NCI-H460 (cell line): ENCODE data around the gene MRGPRX2. TPM values are rescaled to one million over a fixed set of nuclear protein-coding genes. Genes with fewer than 3 reads are reported as not detected.

Experiments used
- DNase-seq: peaks from one replicate; pipeline ENCODE4 v3.0.0-alpha.2; 2016; ENCODE audit warnings: low read depth; ENCODE audit errors: extremely low read depth
- total RNA-seq: library from RNA; depleted of rRNA; stranded (reverse); fragments of >200 nt; shearing (Covaris generic); gene quantifications from 2 replicates; pipeline ENCODE4 v1.2.3, GENCODE V29; 2014; rRNA removed

The MRGPRX2 gene
- total RNA-seq, 1 experiment from 2014 or later = not detected

- DNase-seq = no peak
These were observed 47.2 kb downstream of the MRGPRX2 start for GRCh38 chr11:19013181-19013857.

GRCh38 chr11:19012636-19013035 is 47.9 kb downstream of the MRGPRX2 start:
- no peak for DNase-seq

Other genes starting within 250 kb of the MRGPRX2 start
- not detected in 2 replicates for gene MRGPRX1, start 121.3 kb downstream of the MRGPRX2 start, total RNA-seq
- 13.7 and 16.9 TPM in 2 replicates for gene ZDHHC13, start 56.5 kb upstream of the MRGPRX2 start, total RNA-seq
- not detected in 2 replicates for gene CSRP3, start 141.3 kb upstream of the MRGPRX2 start, total RNA-seq
- gene E2F8, start 180.2 kb upstream of the MRGPRX2 start, total RNA-seq = 1.2 TPM in 2 replicates